Lower leg skin (tissue), 4 donors: Measurements from ENCODE around the gene CRTC1. TPM values are rescaled to one million over a fixed set of nuclear protein-coding genes. Genes with fewer than 3 reads are reported as not detected.
"Not testable (repeated sequence)": the region's sequence is repeated elsewhere in the genome, so short reads cannot be mapped to it uniquely, and the experiment has no call there.

Experiments used
- DNase-seq, 2 donors: peaks; one replicate each; pipeline ENCODE4 v3.0.0-alpha.2; 2019; ENCODE audit warnings: low spot score in 2 of 2
- H3K4me3 ChIP-seq: fragments of 200-600 bp; sonication (generic); 2 replicates; pipeline ENCODE4 v1.5.1; 2017; ENCODE audit warnings: mild to moderate bottlenecking, low read depth; ENCODE audit not compliant: poor library complexity, severe bottlenecking
- POLR2A ChIP-seq, 2 donors: fragments of 450-650 bp; IDR thresholded peaks; one replicate each; pipeline ENCODE4 v1.6.1; 2016 to 2017; ENCODE audit warnings: antibody characterized with exemption in 2 of 2, mild to moderate bottlenecking in 1 of 2, moderate library complexity in 1 of 2
- WGBS, 2 donors: methylation state at CpG; one replicate each; pipeline ENCODE4 v1.1.5; 2018; 5-methylcytosine and 5-hydroxymethylcytosine counted together
- intact Hi-C: fragments of 100-400 bp; cut with DNase I; formaldehyde crosslinking; loops from one replicate; pipeline ENCODE4 v1.15.0; 2023; ENCODE audit warnings: low total_unique reads
- total RNA-seq, 4 donors: library from RNA; depleted of rRNA; stranded (reverse); fragments of >200 nt; gene quantifications; one replicate each; pipeline ENCODE4 v1.1.0, GENCODE V29; 2016
- TF ChIP-seq, protein P1 (sequence below), 3 donors: fragments of 450-650 bp; IDR thresholded peaks; one replicate each; pipeline ENCODE4 v1.5.1; 2016; ENCODE audit warnings: antibody characterized with exemption in 3 of 3, mild to moderate bottlenecking in 3 of 3, moderate library complexity in 2 of 3

The CRTC1 gene
- total RNA-seq, 4 donors from 2014 or later: 2.1 to 5.5 (median 4.2) TPM

DNA sequence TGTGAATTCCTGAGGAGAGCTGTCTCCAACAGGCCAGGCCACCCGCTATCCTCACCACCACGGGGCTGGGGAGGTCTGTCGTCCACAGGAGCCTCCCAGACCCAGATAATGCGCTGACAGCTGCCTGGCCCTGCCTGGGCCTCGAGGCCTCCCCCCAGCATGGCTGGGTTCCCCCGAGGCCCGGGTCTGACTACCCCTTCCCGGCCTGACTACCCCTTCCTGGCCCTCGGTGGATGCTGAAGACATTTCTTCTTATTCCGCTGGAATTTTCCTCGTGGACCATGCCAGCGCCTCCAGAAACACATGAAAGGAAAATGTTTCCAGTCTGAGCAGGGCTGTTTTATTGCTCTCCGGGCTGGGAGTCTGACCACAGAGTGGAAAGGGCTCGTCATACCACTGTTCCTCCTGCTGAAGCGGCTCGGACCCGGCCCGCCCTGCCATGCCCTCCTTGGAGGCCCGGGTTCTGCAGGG lies 124.4 kb downstream of the CRTC1 start:
- intact Hi-C loops: no loop called here
- no peak overlapping the region for H3K4me3 ChIP-seq
- 62 to 78% methylated on average over 19 of the region's 19 CpGs for WGBS, 2 donors
- no peak for DNase-seq
- TF ChIP-seq, protein P1, sequence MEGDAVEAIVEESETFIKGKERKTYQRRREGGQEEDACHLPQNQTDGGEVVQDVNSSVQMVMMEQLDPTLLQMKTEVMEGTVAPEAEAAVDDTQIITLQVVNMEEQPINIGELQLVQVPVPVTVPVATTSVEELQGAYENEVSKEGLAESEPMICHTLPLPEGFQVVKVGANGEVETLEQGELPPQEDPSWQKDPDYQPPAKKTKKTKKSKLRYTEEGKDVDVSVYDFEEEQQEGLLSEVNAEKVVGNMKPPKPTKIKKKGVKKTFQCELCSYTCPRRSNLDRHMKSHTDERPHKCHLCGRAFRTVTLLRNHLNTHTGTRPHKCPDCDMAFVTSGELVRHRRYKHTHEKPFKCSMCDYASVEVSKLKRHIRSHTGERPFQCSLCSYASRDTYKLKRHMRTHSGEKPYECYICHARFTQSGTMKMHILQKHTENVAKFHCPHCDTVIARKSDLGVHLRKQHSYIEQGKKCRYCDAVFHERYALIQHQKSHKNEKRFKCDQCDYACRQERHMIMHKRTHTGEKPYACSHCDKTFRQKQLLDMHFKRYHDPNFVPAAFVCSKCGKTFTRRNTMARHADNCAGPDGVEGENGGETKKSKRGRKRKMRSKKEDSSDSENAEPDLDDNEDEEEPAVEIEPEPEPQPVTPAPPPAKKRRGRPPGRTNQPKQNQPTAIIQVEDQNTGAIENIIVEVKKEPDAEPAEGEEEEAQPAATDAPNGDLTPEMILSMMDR (IDR thresholded peaks at IDR 0.05): no peak
- no peak for TF ChIP-seq POLR2A (IDR thresholded peaks at IDR 0.05)

DNA sequence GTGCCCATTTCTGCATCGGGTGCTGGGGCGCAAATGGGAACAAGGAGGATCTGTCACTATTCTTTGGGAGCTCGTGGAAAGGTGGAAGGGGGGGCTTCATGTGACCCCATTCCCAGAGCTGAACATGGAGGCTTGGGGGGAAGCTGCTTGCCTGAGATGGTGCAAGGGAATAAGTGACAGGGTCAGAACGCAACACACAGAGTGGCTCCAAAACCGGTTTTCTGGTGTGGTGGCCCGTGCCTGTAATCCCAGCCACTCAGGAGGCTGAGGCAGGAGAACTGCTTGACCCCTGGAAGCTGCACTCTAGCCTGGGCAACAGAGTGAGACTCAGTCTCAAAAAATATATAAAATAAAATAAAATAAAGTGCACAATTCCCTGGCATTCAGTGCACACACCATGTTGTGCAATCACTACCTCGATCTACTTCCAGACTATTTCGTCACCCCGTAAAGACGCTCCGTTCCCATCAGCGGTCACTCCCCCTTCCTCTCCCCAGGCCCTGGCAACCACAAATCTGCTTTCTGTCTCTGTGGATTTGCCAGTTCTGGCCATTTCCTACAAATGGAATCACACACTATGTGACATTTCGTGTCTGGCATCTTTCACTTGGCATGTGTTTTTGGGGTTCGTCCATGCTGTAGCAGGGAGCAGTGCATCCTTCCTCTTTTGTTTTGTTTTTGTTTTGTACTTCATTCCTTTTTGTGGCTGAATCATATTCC lies 125.8 kb downstream of the CRTC1 start:
- intact Hi-C loops: no loop called here
- WGBS, 2 donors: 26 to 37% methylated on average over 14 of the region's 14 CpGs
- no peak overlapping the region for H3K4me3 ChIP-seq
- peak; percentile 87 to 95 for DNase-seq
- TF ChIP-seq, protein P1 (IDR thresholded peaks at IDR 0.05): no peak
- no peak for TF ChIP-seq POLR2A (IDR thresholded peaks at IDR 0.05)

DNA sequence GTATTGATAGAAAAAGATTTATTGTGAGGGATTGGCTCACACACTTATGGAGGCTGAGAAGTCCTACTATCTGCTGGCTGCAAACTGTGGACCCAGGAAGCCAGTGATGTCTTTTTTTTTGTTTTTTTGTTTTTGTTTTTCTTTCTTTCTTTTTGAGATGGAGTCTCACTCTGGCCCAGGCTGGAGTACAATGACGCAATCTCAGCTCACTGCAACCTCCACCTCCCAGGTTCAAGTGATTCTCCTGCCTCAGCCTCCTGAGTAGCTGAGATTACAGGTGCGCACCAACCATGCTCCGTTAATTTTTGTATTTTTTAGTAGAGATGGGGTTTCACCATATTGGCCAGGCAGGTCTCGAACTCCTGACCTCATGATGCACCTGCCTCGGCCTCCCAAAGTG lies 128.2 kb downstream of the CRTC1 start:
- 98 to 99% methylated on average over 5 of the region's 5 CpGs for WGBS, 2 donors
- intact Hi-C loops, H3K4me3 ChIP-seq, DNase-seq: not testable (repeated sequence)

GRCh38 chr19:18814063-18814462 lies 130.6 kb downstream of the CRTC1 start:
- DNase-seq: no peak
- intact Hi-C loops: no loop called here
- TF ChIP-seq POLR2A (IDR thresholded peaks at IDR 0.05): no peak
- TF ChIP-seq, protein P1 (IDR thresholded peaks at IDR 0.05): no peak
- WGBS, 2 donors: 41 to 49% methylated on average over 9 of the region's 9 CpGs
- no peak overlapping the region for H3K4me3 ChIP-seq

- WGBS, 2 donors: 86 to 87% methylated on average over 5 of the region's 5 CpGs
- intact Hi-C loops: no loop called here
- no peak for TF ChIP-seq POLR2A (IDR thresholded peaks at IDR 0.05)
- TF ChIP-seq, protein P1 (IDR thresholded peaks at IDR 0.05): no peak
- H3K4me3 ChIP-seq: no peak overlapping the region
- DNase-seq: no peak
Measured at GRCh38 chr19:18815673-18816072, 132.2 kb downstream of the CRTC1 start.

DNA sequence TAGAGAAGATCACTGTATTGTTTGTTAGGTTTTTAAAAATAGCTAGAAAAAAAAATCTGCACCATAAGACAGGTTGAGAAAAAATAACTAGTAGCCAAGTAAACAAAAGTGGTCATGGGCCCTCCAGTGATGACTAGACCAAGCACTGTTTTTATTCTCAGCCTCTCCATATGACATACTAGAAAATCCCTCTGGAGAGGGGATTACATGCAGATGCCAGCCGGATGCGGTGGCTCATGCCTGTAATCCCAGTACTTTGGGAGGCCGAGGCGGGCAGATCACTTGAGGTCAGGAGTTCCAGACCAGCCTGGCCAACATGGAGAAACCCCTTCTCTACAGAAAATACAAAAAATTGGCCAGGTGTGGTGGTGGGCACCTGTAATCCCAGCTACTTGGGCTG lies 133.2 kb downstream of the CRTC1 start:
- H3K4me3 ChIP-seq, intact Hi-C loops, DNase-seq: not testable (repeated sequence)
- 88 to 91% methylated on average over 4 of the region's 4 CpGs for WGBS, 2 donors

DNA sequence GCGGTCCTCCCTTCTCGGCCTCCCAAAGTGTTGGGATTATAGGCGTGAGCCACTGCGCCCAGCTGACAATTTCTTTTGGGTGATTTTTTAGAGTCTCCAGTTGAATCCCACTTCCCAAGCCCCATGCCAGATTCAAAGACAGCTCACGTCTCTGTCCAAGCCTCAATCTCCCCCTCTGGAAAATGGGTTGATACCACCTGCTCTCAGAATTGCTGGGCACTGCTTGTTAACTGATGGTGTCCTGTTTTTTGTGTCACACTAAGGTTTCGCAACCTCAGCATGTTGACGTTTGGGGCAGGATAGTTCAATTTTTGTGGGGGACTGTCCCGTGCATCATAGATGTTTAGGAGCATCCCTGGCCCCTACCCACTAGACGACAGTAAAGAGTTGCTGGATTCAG lies 134.1 kb downstream of the CRTC1 start:
- intact Hi-C loops: no loop called here
- no peak overlapping the region for H3K4me3 ChIP-seq
- DNase-seq: no peak
- 87 to 90% methylated on average over 9 of the region's 9 CpGs for WGBS, 2 donors
- TF ChIP-seq, protein P1 (IDR thresholded peaks at IDR 0.05): no peak
- no peak for TF ChIP-seq POLR2A (IDR thresholded peaks at IDR 0.05)
